ENCODE results near the gene SLC4A9. TPM values are rescaled to one million over a fixed set of nuclear protein-coding genes. Genes with fewer than 3 reads are reported as not detected.

Gene SLC4A9
- total RNA-seq, 5 donors from 2014 or later (not counting 1 experiment from before 2014, with no cell fraction given), result 0.18 TPM; not detected in 4

Other genes starting within 250 kb of the SLC4A9 start
- gene PURA, start 246.1 kb upstream of the SLC4A9 start, total RNA-seq, result 10 to 100 TPM; 10.8 to 28.1 (median 25.3) TPM
- gene IGIP, start 234.3 kb upstream of the SLC4A9 start, total RNA-seq, result 10 to 100 TPM in 2 of 5 donors, 1 to 10 TPM in 3; 4.7 to 11.3 (median 9.7) TPM
- 1 to 10 TPM; 1.9 to 6.0 (median 5.0) TPM for gene CYSTM1, start 185.0 kb upstream of the SLC4A9 start, total RNA-seq
- 10 to 100 TPM; 26.9 to 32.2 (median 28.1) TPM for gene PFDN1, start 57.1 kb upstream of the SLC4A9 start, total RNA-seq
- gene HBEGF, start 13.6 kb upstream of the SLC4A9 start, total RNA-seq, result 1 to 10 TPM in 3 of 5 donors, under 1 TPM in 2; 0.47 to 2.8 (median 1.9) TPM
- 100 to 1,000 TPM; 184 to 220 (median 203) TPM for gene ANKHD1, start 41.6 kb downstream of the SLC4A9 start, total RNA-seq
- gene EIF4EBP3, start 187.5 kb downstream of the SLC4A9 start, total RNA-seq, result 10 to 100 TPM; 10.6 to 23.6 (median 20.4) TPM
- 10 to 100 TPM; 26.8 to 30.5 (median 28.4) TPM for gene SRA1, start 197.3 kb downstream of the SLC4A9 start, total RNA-seq
- gene APBB3, start 204.4 kb downstream of the SLC4A9 start, total RNA-seq, result 10 to 100 TPM; 53.9 to 70.5 (median 64.1) TPM
- 10 to 100 TPM; 47.7 to 75.2 (median 72.4) TPM for gene SLC35A4, start 204.6 kb downstream of the SLC4A9 start, total RNA-seq